GM12878 (cell line): Measurements from ENCODE around the gene TGFB1. TPM values are rescaled to one million over a fixed set of nuclear protein-coding genes. Genes with fewer than 3 reads are reported as not detected.

ENCODE experiments used
- ATAC-seq: fragments of 200-7000 bp; cut with Tn5 transposase; 3 replicates; pipeline ENCODE4 v1.9.1; 2020; ENCODE audit warnings: mild to moderate bottlenecking, moderate library complexity
- BruUV-seq: library from RNA; stranded (reverse); fragments of 400-500 nt; replicated peaks from 2 replicates; lab custom pipeline; 2021; lab: Mats Ljungman, UMichigan
- CTCF ChIA-PET: fragments of 300-600 bp; sonication (Branson Sonifier 250); formaldehyde crosslinking; extraction: SDS; loops from one replicate; lab custom pipeline; 2021; ENCODE audit warnings: inconsistent platforms; lab: Yijun Ruan, JAX
- POLR2A ChIA-PET: fragments of 350-600 bp; formaldehyde crosslinking; extraction: SDS; loops from one replicate; lab custom pipeline; 2021; ENCODE audit warnings: inconsistent platforms; lab: Charles Lee
- RAD21 ChIA-PET: fragments of 300-600 bp; sonication (Branson Sonifier 250); formaldehyde crosslinking; loops from one replicate; lab custom pipeline; 2023; ENCODE audit warnings: antibody characterized with exemption; ENCODE audit not compliant: unreplicated experiment; lab: Charles Lee
- SMC1A ChIA-PET: fragments of 300-600 bp; sonication (Branson Sonifier 250); formaldehyde crosslinking; loops from one replicate; lab custom pipeline; 2023; ENCODE audit not compliant: unreplicated experiment, uncharacterized antibody; lab: Charles Lee
- DNase-seq: peaks from one replicate; pipeline ENCODE4 v3.0.0-alpha.2; 2011; ENCODE audit warnings: low read depth, low spot score
- FAIRE-seq: peaks from 3 replicates; lab custom pipeline; 2011; peaks lifted over from hg19 to GRCh38; lab: Jason Lieb, UNC
- H2AFZ ChIP-seq: 2 replicates; pipeline ENCODE4 v1.6.0; 2011; ENCODE audit warnings: low read depth, low read length, control low read depth; ENCODE audit not compliant: control insufficient read depth
- H3K27ac ChIP-seq: 2 replicates; pipeline ENCODE4 v1.5.1; 2011; ENCODE audit warnings: control low read depth; ENCODE audit not compliant: control insufficient read depth, insufficient read depth
- H3K27me3 ChIP-seq, 2 experiments: replicated peaks in 1 of 2; 2 replicates each; pipeline versions ENCODE4 v1.6.0 to v1.6.1; 2011; ENCODE audit warnings: low read length in 1 of 2; ENCODE audit not compliant: control insufficient read depth in 2 of 2, insufficient read depth in 2 of 2
- H3K36me3 ChIP-seq, 2 experiments: 2 replicates each; pipeline ENCODE4 v1.5.1; 2011; ENCODE audit warnings: low read length in 1 of 2; ENCODE audit not compliant: control insufficient read depth in 2 of 2, insufficient read depth in 2 of 2
- H3K4me1 ChIP-seq: 2 replicates; pipeline ENCODE4 v1.6.1; 2011; ENCODE audit warnings: mild to moderate bottlenecking, low read length, moderate library complexity, mixed read lengths; ENCODE audit not compliant: control insufficient read depth, insufficient read depth
- H3K4me2 ChIP-seq: 2 replicates; pipeline ENCODE4 v1.6.0; 2011; ENCODE audit warnings: control low read depth; ENCODE audit not compliant: control insufficient read depth, insufficient read depth
- H3K4me3 ChIP-seq: fragments of 200-600 bp; sonication (generic); 2 replicates; pipeline ENCODE4 v1.5.1; 2016
- H3K79me2 ChIP-seq: 2 replicates; pipeline ENCODE4 v1.6.0; 2011; ENCODE audit warnings: low read length; ENCODE audit not compliant: control insufficient read depth, insufficient read depth
- H3K9ac ChIP-seq: 2 replicates; pipeline ENCODE4 v1.8.0; 2011; ENCODE audit warnings: low read length, control low read depth, mixed read lengths; ENCODE audit not compliant: control insufficient read depth, insufficient read depth
- H3K9me3 ChIP-seq: replicated peaks from 3 replicates; pipeline ENCODE4 v1.5.1; 2011; ENCODE audit warnings: mild to moderate bottlenecking, low read length; ENCODE audit not compliant: control insufficient read depth, insufficient read depth
- H4K20me1 ChIP-seq: 2 replicates; pipeline ENCODE4 v1.6.0; 2011; ENCODE audit not compliant: control insufficient read depth, insufficient read depth
- BHLHE40 ChIP-seq, 2 experiments: fragments of 450-650 bp in 1 of 2; IDR thresholded peaks; 2 replicates each; pipeline ENCODE4 v1.6.1; 2011 to 2017; ENCODE audit warnings: low read depth in 2 of 2, borderline replicate concordance in 1 of 2, improper control_type of control experiment in 1 of 2, low read length in 1 of 2, mild to moderate bottlenecking in 1 of 2
- LARP7 ChIP-seq: fragments of 450-650 bp; IDR thresholded peaks from 2 replicates; pipeline ENCODE4 v1.6.1; 2017; ENCODE audit warnings: mild to moderate bottlenecking
- POLR2A ChIP-seq: IDR thresholded peaks from 2 replicates; pipeline ENCODE4 v1.6.1; 2011; ENCODE audit warnings: low read depth, mild to moderate bottlenecking, low read length
- RAD51 ChIP-seq: fragments of 450-650 bp; IDR thresholded peaks from 2 replicates; pipeline ENCODE4 v1.6.1; 2016; ENCODE audit warnings: moderate library complexity, mild to moderate bottlenecking, inconsistent platforms
- ZNF217 ChIP-seq: fragments of 450-650 bp; IDR thresholded peaks from 2 replicates; pipeline ENCODE4 v1.6.1; 2017; ENCODE audit warnings: antibody characterized with exemption, mild to moderate bottlenecking
- ZZZ3 ChIP-seq: IDR thresholded peaks from 2 replicates; pipeline ENCODE4 v1.6.1; 2011; ENCODE audit warnings: low read depth; ENCODE audit not compliant: control insufficient read depth, insufficient read length
- WGBS: methylation state at CpG from one replicate; pipeline ENCODE4 v1.1.6; 2016; ENCODE audit warnings: low lambda C conversion rate; ENCODE audit not compliant: insufficient replicate concordance, insufficient coverage; ENCODE audit errors: missing lambda C conversion rate; 5-methylcytosine and 5-hydroxymethylcytosine counted together
- in situ Hi-C: fragments of 300-500 bp; cut with MboI; formaldehyde crosslinking; loops from 9 replicates; pipeline ENCODE4 v1.14.3; 2018; ENCODE audit warnings: mixed read lengths
- intact Hi-C: fragments of 100-400 bp; cut with micrococcal nuclease; formaldehyde crosslinking; loops from one replicate; pipeline ENCODE4 v1.14.2; 2022; ENCODE audit not compliant: unreplicated experiment
- polyA plus RNA-seq, 11 experiments: library from polyadenylated mRNA; depleted of rRNA in 4 of 11; unstranded in 6 of 11; stranded (reverse) in 5 of 11; fragments of >200 nt; fragmentation: Nextera tagmentation in 4 of 11; fragmentation: Illumina TruSeq in 1 of 11; extraction: Ambion mirVana in 4 of 11; extraction: Trizol in 1 of 11; gene quantifications; 1 replicate in 1 of 11; 2 replicates in 10 of 11; pipeline versions ENCODE4 v1.2.1 to v1.2.3, GENCODE V29; 2011 to 2016; ENCODE audit warnings: inconsistent platforms in 2 of 11, missing spikeins in 2 of 11, low read depth in 1 of 11
- total RNA-seq, 4 experiments: library from RNA; depleted of rRNA in 3 of 4; stranded (reverse); fragments of >200 nt in 3 of 4; fragmentation: Illumina TruSeq in 1 of 4; extraction: Trizol in 1 of 4; gene quantifications; 2 replicates each; pipeline versions ENCODE4 v1.2.1 to v1.2.3, GENCODE V29; 2013 to 2021
- TF ChIP-seq, protein P1 (sequence below): fragments of 150-350 bp; IDR thresholded peaks from 2 replicates; pipeline ENCODE4 v1.6.1; 2016; ENCODE audit warnings: low read depth, low read length
- TF ChIP-seq, protein P2 (sequence below): fragments of 450-650 bp; IDR thresholded peaks from 2 replicates; pipeline ENCODE4 v1.6.1; 2017; ENCODE audit warnings: low read depth, mild to moderate bottlenecking, moderate library complexity
- TF ChIP-seq, protein P3 (sequence below): fragments of 450-650 bp; formaldehyde crosslinking; IDR thresholded peaks from 2 replicates; pipeline ENCODE4 v1.5.0; 2022; ENCODE audit warnings: mild to moderate bottlenecking, missing genetic modification characterization
- TF ChIP-seq, protein P4 (sequence below): fragments of 450-650 bp; formaldehyde crosslinking; IDR thresholded peaks from 2 replicates; pipeline ENCODE4 v1.4.0; 2020; ENCODE audit warnings: mild to moderate bottlenecking, moderate library complexity

Gene TGFB1
- total and polyA plus RNA-seq, 10 of the 15 experiments (the other 5 are each of a cell fraction or from before 2014, with no cell fraction given): 0.23 to 120 (median 10.9) TPM

DNA sequence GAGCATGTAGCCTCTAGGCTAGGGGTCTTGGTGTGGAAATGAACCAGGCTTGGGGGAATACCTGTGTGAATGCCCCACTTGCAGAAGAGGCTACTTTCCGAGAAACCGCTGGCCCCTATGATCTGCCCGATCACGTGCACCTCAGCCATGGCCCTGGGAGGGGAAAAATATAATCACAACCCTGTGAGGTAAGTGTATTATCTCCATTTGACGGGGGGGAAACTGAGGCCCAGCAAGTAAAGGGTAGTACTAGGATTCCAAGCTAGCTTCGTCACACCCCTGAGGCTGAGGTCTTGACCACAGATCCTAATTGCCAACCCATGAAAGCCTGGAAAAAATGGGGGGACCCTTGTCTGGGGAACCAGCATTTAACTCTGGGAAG, 9.6 kb upstream of the TGFB1 start:
- no peaks in the 10 kb centered on the region for H3K9me3 ChIP-seq
- ChIA-PET SMC1A (interaction anchor here (1.1 to 4.7 kb wide), 9 partner anchors 8 to 100 kb away, joined by 3 to 24 read pairs (median 8); partner anchors contain the start of genes DMAC2 and TMEM91), POLR2A (interaction anchor here (0.6 to 3.3 kb wide), 10 partner anchors 8 to 189 kb away, joined by 3 to 46 read pairs (median 6); partner anchors contain the start of genes HNRNPUL1 and TGFB1), RAD21 (interaction anchor here (0.5 to 4.3 kb wide), 16 partner anchors 7 to 1393 kb away, joined by 3 to 41 read pairs (median 4); partner anchors contain the start of genes DMAC2, HNRNPUL1, PSMC4 and TGFB1), CTCF (interaction anchor here (0.7 to 9.3 kb wide), 13 partner anchors 10 to 159 kb away, joined by 3 to 91 read pairs (median 3); partner anchors contain the start of genes DMAC2 and TGFB1)
- in situ Hi-C loops: no loop called here
- H3K4me1 ChIP-seq: peaks cover 28% of the 10 kb centered on the region
- H3K79me2 ChIP-seq: peaks cover 27% of the 10 kb centered on the region
- peak overlapping the region; percentile 69 for H2AFZ ChIP-seq
- ATAC-seq: no peak; the same call in 2 of the 3 replicates
- H3K36me3 ChIP-seq: no peaks in the 10 kb centered on the region
- no peak for DNase-seq
- H4K20me1 ChIP-seq: no peaks in the 10 kb centered on the region
- WGBS: 20% methylated on average over 6 of the region's 6 CpGs
- H3K4me2 ChIP-seq: peak overlapping the region; percentile 73
- FAIRE-seq: no peak
- peak overlapping the region; percentile 97 for H3K9ac ChIP-seq
- peak overlapping the region; percentile 92 for H3K4me3 ChIP-seq
- intact Hi-C loops: no loop called here
- H3K27ac ChIP-seq: peak overlapping the region; percentile 94
- BruUV-seq: TSS peak; percentile 88
- no peaks in the 10 kb centered on the region for H3K27me3 ChIP-seq
- TF ChIP-seq, protein P1, sequence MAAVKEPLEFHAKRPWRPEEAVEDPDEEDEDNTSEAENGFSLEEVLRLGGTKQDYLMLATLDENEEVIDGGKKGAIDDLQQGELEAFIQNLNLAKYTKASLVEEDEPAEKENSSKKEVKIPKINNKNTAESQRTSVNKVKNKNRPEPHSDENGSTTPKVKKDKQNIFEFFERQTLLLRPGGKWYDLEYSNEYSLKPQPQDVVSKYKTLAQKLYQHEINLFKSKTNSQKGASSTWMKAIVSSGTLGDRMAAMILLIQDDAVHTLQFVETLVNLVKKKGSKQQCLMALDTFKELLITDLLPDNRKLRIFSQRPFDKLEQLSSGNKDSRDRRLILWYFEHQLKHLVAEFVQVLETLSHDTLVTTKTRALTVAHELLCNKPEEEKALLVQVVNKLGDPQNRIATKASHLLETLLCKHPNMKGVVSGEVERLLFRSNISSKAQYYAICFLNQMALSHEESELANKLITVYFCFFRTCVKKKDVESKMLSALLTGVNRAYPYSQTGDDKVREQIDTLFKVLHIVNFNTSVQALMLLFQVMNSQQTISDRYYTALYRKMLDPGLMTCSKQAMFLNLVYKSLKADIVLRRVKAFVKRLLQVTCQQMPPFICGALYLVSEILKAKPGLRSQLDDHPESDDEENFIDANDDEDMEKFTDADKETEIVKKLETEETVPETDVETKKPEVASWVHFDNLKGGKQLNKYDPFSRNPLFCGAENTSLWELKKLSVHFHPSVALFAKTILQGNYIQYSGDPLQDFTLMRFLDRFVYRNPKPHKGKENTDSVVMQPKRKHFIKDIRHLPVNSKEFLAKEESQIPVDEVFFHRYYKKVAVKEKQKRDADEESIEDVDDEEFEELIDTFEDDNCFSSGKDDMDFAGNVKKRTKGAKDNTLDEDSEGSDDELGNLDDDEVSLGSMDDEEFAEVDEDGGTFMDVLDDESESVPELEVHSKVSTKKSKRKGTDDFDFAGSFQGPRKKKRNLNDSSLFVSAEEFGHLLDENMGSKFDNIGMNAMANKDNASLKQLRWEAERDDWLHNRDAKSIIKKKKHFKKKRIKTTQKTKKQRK: no peak
- TF ChIP-seq, protein P2, sequence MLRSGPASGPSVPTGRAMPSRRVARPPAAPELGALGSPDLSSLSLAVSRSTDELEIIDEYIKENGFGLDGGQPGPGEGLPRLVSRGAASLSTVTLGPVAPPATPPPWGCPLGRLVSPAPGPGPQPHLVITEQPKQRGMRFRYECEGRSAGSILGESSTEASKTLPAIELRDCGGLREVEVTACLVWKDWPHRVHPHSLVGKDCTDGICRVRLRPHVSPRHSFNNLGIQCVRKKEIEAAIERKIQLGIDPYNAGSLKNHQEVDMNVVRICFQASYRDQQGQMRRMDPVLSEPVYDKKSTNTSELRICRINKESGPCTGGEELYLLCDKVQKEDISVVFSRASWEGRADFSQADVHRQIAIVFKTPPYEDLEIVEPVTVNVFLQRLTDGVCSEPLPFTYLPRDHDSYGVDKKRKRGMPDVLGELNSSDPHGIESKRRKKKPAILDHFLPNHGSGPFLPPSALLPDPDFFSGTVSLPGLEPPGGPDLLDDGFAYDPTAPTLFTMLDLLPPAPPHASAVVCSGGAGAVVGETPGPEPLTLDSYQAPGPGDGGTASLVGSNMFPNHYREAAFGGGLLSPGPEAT: peak; percentile 77
- TF ChIP-seq, protein P3, sequence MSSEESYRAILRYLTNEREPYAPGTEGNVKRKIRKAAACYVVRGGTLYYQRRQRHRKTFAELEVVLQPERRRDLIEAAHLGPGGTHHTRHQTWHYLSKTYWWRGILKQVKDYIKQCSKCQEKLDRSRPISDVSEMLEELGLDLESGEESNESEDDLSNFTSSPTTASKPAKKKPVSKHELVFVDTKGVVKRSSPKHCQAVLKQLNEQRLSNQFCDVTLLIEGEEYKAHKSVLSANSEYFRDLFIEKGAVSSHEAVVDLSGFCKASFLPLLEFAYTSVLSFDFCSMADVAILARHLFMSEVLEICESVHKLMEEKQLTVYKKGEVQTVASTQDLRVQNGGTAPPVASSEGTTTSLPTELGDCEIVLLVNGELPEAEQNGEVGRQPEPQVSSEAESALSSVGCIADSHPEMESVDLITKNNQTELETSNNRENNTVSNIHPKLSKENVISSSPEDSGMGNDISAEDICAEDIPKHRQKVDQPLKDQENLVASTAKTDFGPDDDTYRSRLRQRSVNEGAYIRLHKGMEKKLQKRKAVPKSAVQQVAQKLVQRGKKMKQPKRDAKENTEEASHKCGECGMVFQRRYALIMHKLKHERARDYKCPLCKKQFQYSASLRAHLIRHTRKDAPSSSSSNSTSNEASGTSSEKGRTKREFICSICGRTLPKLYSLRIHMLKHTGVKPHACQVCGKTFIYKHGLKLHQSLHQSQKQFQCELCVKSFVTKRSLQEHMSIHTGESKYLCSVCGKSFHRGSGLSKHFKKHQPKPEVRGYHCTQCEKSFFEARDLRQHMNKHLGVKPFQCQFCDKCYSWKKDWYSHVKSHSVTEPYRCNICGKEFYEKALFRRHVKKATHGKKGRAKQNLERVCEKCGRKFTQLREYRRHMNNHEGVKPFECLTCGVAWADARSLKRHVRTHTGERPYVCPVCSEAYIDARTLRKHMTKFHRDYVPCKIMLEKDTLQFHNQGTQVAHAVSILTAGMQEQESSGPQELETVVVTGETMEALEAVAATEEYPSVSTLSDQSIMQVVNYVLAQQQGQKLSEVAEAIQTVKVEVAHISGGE (CRISPR knock-in tag): no peak
- TF ChIP-seq ZZZ3 (no peak), POLR2A (no peak), ZNF217 (0 out of 2 replicates have a peak, but pooled peaks have one; percentile 38), RAD51 (peak; percentile 65; the same call in 1 of the 2 replicates), BHLHE40 (IDR thresholded peaks at IDR 0.05; ENCODE audit: borderline replicate concordance in 1 of 2, low read depth in 2 of 2, low read length in 1 of 2) (peak; percentile 20 to 82; a peak in 3 of 4 replicates), LARP7 (peak; percentile 24; the same call in 1 of the 2 replicates)
- TF ChIP-seq, protein P4, sequence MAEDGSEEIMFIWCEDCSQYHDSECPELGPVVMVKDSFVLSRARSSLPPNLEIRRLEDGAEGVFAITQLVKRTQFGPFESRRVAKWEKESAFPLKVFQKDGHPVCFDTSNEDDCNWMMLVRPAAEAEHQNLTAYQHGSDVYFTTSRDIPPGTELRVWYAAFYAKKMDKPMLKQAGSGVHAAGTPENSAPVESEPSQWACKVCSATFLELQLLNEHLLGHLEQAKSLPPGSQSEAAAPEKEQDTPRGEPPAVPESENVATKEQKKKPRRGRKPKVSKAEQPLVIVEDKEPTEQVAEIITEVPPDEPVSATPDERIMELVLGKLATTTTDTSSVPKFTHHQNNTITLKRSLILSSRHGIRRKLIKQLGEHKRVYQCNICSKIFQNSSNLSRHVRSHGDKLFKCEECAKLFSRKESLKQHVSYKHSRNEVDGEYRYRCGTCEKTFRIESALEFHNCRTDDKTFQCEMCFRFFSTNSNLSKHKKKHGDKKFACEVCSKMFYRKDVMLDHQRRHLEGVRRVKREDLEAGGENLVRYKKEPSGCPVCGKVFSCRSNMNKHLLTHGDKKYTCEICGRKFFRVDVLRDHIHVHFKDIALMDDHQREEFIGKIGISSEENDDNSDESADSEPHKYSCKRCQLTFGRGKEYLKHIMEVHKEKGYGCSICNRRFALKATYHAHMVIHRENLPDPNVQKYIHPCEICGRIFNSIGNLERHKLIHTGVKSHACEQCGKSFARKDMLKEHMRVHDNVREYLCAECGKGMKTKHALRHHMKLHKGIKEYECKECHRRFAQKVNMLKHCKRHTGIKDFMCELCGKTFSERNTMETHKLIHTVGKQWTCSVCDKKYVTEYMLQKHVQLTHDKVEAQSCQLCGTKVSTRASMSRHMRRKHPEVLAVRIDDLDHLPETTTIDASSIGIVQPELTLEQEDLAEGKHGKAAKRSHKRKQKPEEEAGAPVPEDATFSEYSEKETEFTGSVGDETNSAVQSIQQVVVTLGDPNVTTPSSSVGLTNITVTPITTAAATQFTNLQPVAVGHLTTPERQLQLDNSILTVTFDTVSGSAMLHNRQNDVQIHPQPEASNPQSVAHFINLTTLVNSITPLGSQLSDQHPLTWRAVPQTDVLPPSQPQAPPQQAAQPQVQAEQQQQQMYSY (CRISPR knock-in tag): no peak
